HFFc6 (cell line): ENCODE measurements around the gene ABCA7. TPM values are rescaled to one million over a fixed set of nuclear protein-coding genes. Genes with fewer than 3 reads are reported as not detected.

Source experiments
- DNase-seq: peaks from one replicate; pipeline ENCODE4 v3.0.0-alpha.2; 2018
- H3K27ac Mint-ChIP-seq: 2 replicates; pipeline ENCODE4 v1.8.0; 2020; ENCODE audit warnings: mild to moderate bottlenecking, mixed read lengths
- H3K27me3 Mint-ChIP-seq: 2 replicates; pipeline ENCODE4 v1.8.0; 2021; ENCODE audit warnings: mild to moderate bottlenecking, moderate library complexity, mixed read lengths; ENCODE audit not compliant: insufficient read depth
- H3K36me3 Mint-ChIP-seq: 2 replicates; pipeline ENCODE4 v1.8.0; 2021; ENCODE audit warnings: low read depth, mixed read lengths
- H3K4me1 Mint-ChIP-seq: 2 replicates; pipeline ENCODE4 v1.8.0; 2020; ENCODE audit warnings: low read depth, mixed read lengths
- H3K4me3 Mint-ChIP-seq: 2 replicates; pipeline ENCODE4 v1.8.0; 2020; ENCODE audit warnings: mild to moderate bottlenecking, moderate library complexity, mixed read lengths
- H3K9me3 Mint-ChIP-seq: 2 replicates; pipeline ENCODE4 v1.8.0; 2020; ENCODE audit warnings: mild to moderate bottlenecking, mixed read lengths
- CTCF ChIP-seq: fragments of 200-600 bp; sonication (generic); IDR thresholded peaks from 2 replicates; pipeline ENCODE4 v1.5.0; 2021; ENCODE audit warnings: antibody characterized with exemption, mild to moderate bottlenecking
- total RNA-seq, 6 experiments: library from RNA; stranded (reverse); fragmentation: NEBNext Ultra II Directional; extraction: Animal tissue kit (Norgen Biotek cat#: 25700); gene quantifications; 2 replicates in 1 of 6; 3 replicates in 5 of 6; pipeline ENCODE4 v1.2.3, GENCODE V29; 2021

The ABCA7 gene
- total RNA-seq, 6 experiments from 2014 or later = 4.6 to 8.1 (median 6.6) TPM

GRCh38 chr19:1017115-1017905 lies 22.6 kb upstream of the ABCA7 start:
- Mint-ChIP-seq H3K4me3 (peak overlapping the region; percentile 84), H3K27ac (peak overlapping the region; percentile 97), H3K9me3 (peaks cover 4% of the 10 kb centered on the region; the same call in 1 of the 2 replicates), H3K27me3 (no peaks in the 10 kb centered on the region; the same call in none of the 2 replicates), H3K4me1 (peaks cover 31% of the 10 kb centered on the region), H3K36me3 (no peaks in the 10 kb centered on the region)
- no peak for DNase-seq
- TF ChIP-seq CTCF = no peak

GRCh38 chr19:1017906-1018305 lies 22.0 kb upstream of the ABCA7 start:
- DNase-seq = no peak
- Mint-ChIP-seq H3K36me3 (no peaks in the 10 kb centered on the region), H3K27me3 (no peaks in the 10 kb centered on the region; the same call in none of the 2 replicates), H3K4me3 (peak overlapping the region; percentile 84), H3K27ac (peak overlapping the region; percentile 97; the same call in 1 of the 2 replicates), H3K9me3 (peaks cover 4% of the 10 kb centered on the region; the same call in 1 of the 2 replicates), H3K4me1 (peaks cover 31% of the 10 kb centered on the region)
- TF ChIP-seq CTCF = no peak

DNA sequence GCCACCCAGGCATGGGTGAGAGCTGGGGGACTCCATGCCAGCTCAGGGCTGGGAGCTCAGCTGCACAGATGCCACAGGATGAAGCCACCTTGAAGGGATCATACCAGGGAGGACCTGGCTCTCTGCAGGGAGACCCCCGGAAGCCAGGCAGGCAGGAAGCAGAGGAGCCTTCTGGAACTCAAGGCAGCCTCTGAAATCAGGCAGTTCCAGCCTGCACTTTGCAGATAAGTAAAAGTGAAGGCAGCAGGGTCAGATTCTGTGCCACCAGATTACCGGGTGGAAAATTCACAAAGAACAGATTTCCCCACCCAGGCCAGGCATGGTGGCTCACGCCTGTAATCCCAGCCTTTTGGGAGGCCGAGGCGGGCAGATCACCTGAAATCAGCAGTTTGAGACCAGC lies 21.5 kb upstream of the ABCA7 start:
- H3K4me1 Mint-ChIP-seq = peaks cover 31% of the 10 kb centered on the region

DNA sequence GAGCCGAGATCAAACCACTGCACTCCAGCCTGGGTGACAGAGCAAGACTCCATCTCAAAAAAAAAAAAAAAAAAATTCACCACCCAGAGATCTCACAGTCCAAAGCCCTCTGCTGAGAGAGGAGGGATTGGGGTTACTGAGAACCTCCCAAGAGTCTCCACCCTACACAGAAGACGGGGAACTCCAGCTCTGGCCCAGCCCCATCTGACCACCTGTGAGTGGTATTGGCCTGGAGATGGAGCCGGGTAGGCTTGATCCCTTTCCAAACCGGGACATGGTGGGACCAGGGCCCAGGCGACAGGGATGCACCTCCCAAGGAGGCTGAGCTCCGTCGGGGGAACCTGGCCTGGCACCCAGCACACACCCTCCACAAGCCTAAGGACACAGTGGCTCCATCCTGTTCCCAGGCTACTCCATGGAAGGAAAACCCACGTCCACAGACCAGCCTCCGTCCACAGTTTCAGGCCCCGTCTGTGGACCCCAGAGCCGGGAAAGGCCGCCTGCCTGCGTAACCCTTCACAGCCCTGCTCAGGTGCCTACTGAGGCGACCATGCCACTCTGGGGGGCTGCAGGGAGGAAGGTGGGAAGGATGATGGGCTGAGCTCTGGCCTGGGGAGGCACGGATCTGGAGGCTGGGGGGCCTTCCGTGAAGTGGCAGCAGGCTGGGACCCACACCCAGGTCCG lies 20.8 kb upstream of the ABCA7 start:
- H3K9me3 Mint-ChIP-seq = peaks cover 4% of the 10 kb centered on the region; the same call in 1 of the 2 replicates
- TF ChIP-seq CTCF = no peak
- H3K27me3 Mint-ChIP-seq = no peaks in the 10 kb centered on the region; the same call in none of the 2 replicates
- H3K27ac Mint-ChIP-seq = peak overlapping the region; percentile 73
- H3K4me1 Mint-ChIP-seq = peaks cover 31% of the 10 kb centered on the region
- no peaks in the 10 kb centered on the region for H3K36me3 Mint-ChIP-seq
- peak overlapping the region; percentile 93 for H3K4me3 Mint-ChIP-seq
- DNase-seq = no peak

More for the DNA sequence above, 21.5 kb upstream of the ABCA7 start:
- peak overlapping the region; percentile 93 for H3K4me3 Mint-ChIP-seq
- H3K36me3 Mint-ChIP-seq = no peaks in the 10 kb centered on the region
- H3K27ac Mint-ChIP-seq = peak overlapping the region; percentile 73; the same call in 1 of the 2 replicates
- H3K9me3 Mint-ChIP-seq = peaks cover 4% of the 10 kb centered on the region; the same call in 1 of the 2 replicates
- no peak for DNase-seq
- H3K27me3 Mint-ChIP-seq = no peaks in the 10 kb centered on the region; the same call in none of the 2 replicates
- no peak for TF ChIP-seq CTCF

GRCh38 chr19:1019616-1019961 lies 20.3 kb upstream of the ABCA7 start:
- TF ChIP-seq CTCF = no peak
- Mint-ChIP-seq H3K27me3 (no peaks in the 10 kb centered on the region; the same call in none of the 2 replicates), H3K27ac (peak overlapping the region; percentile 81), H3K9me3 (peaks cover 4% of the 10 kb centered on the region; the same call in 1 of the 2 replicates), H3K36me3 (no peaks in the 10 kb centered on the region), H3K4me1 (peaks cover 31% of the 10 kb centered on the region), H3K4me3 (peak overlapping the region; percentile 93)
- no peak for DNase-seq
